GM21737 (cell line): ENCODE measurements around the gene TMEM248.
"Not testable (repeated sequence)": the region's sequence is repeated elsewhere in the genome, so short reads cannot be mapped to it uniquely, and the experiment has no call there.

Experiments
- ATAC-seq: cut with Tn5 transposase; IDR thresholded peaks from one replicate; pipeline ENCODE4 v1.9.1; 2021; ENCODE audit warnings: mild to moderate bottlenecking, moderate library complexity; ENCODE audit not compliant: unreplicated experiment

Gene TMEM248

GRCh38 chr7:66908598-66908997, 12.4 kb upstream of the TMEM248 start:
- not testable (repeated sequence) for ATAC-seq

GRCh38 chr7:66910789-66911188, 10.2 kb upstream of the TMEM248 start:
- ATAC-seq = no peak

GRCh38 chr7:66911191-66911590, 9.8 kb upstream of the TMEM248 start:
- not testable (repeated sequence) for ATAC-seq

GRCh38 chr7:66912195-66912594, 8.8 kb upstream of the TMEM248 start:
- ATAC-seq = no peak

- ATAC-seq = no peak
Measured at GRCh38 chr7:66913118-66914037, 7.6 kb upstream of the TMEM248 start.

- not testable (repeated sequence) for ATAC-seq
Measured at GRCh38 chr7:66917904-66918303, 3.1 kb upstream of the TMEM248 start.

- ATAC-seq = no peak
Measured at GRCh38 chr7:66919304-66919703, 1.7 kb upstream of the TMEM248 start.

- no peak for ATAC-seq
Measured at GRCh38 chr7:66919704-66920103, 1.3 kb upstream of the TMEM248 start.

- ATAC-seq = no peak
Measured at GRCh38 chr7:66920256-66920655, 769 bp upstream of the TMEM248 start.

- peak; percentile 29 for ATAC-seq
Measured at GRCh38 chr7:66921396-66921917, 432 bp downstream of the TMEM248 start.

GRCh38 chr7:66921918-66922486, 977 bp downstream of the TMEM248 start:
- no peak for ATAC-seq

GRCh38 chr7:66925255-66925654, 4.2 kb downstream of the TMEM248 start:
- ATAC-seq = no peak

GRCh38 chr7:66927348-66927948, 6.4 kb downstream of the TMEM248 start:
- no peak for ATAC-seq

GRCh38 chr7:66928388-66928787, 7.4 kb downstream of the TMEM248 start:
- ATAC-seq = no peak

- no peak for ATAC-seq
Measured at GRCh38 chr7:66929165-66929564, 8.1 kb downstream of the TMEM248 start.

- no peak for ATAC-seq
Measured at GRCh38 chr7:66929935-66930334, 8.9 kb downstream of the TMEM248 start.

GRCh38 chr7:66930341-66930740, 9.3 kb downstream of the TMEM248 start:
- no peak for ATAC-seq

- no peak for ATAC-seq
Measured at GRCh38 chr7:66933469-66933868, 12.4 kb downstream of the TMEM248 start.

GRCh38 chr7:66937940-66938339, 16.9 kb downstream of the TMEM248 start:
- no peak for ATAC-seq

GRCh38 chr7:66939325-66939724, 18.3 kb downstream of the TMEM248 start:
- no peak for ATAC-seq

GRCh38 chr7:66946545-66946944, 25.5 kb downstream of the TMEM248 start:
- no peak for ATAC-seq
